Breast epithelium (tissue), 4 donors: ENCODE data around the gene JAGN1. TPM values are rescaled to one million over a fixed set of nuclear protein-coding genes. Genes with fewer than 3 reads are reported as not detected.

Experiments
- DNase-seq, 2 donors: peaks; one replicate each; pipeline ENCODE4 v3.0.0-alpha.2; 2019; ENCODE audit warnings: low spot score in 2 of 2
- H3K27ac ChIP-seq, 2 donors: fragments of 200-600 bp; sonication (generic) in 1 of 2; one replicate each; pipeline ENCODE4 v1.5.1; 2016 to 2019; ENCODE audit warnings: mild to moderate bottlenecking in 1 of 2
- H3K27me3 ChIP-seq, 2 donors: fragments of 200-600 bp; sonication (generic) in 1 of 2; one replicate each; pipeline versions ENCODE4 v1.5.1 to v1.6.0; 2017 to 2019; ENCODE audit warnings: control low read depth in 1 of 2, mild to moderate bottlenecking in 1 of 2
- H3K36me3 ChIP-seq: fragments of 200-600 bp; one replicate; pipeline ENCODE4 v1.5.1; 2019
- H3K4me1 ChIP-seq, 2 donors: fragments of 200-600 bp; sonication (generic); one replicate each; pipeline ENCODE4 v1.5.1; 2016 to 2019; ENCODE audit warnings: control low read depth in 1 of 2
- H3K4me3 ChIP-seq, 3 donors: fragments of 200-600 bp; sonication (generic); 1 replicate in 2 of 3; 2 replicates in 1 of 3; pipeline ENCODE4 v1.5.1; 2016 to 2019; ENCODE audit warnings: mild to moderate bottlenecking in 3 of 3, moderate library complexity in 2 of 3
- H3K9me3 ChIP-seq, 2 donors: fragments of 200-600 bp; sonication (generic) in 1 of 2; one replicate each; pipeline ENCODE4 v1.5.1; 2016 to 2019; ENCODE audit warnings: control low read depth in 1 of 2
- POLR2A ChIP-seq: fragments of 450-650 bp; IDR thresholded peaks from one replicate; pipeline ENCODE4 v1.6.1; 2016; ENCODE audit warnings: antibody characterized with exemption, mild to moderate bottlenecking, moderate library complexity
- POLR2AphosphoS5 ChIP-seq, 3 donors: sonication (generic); formaldehyde crosslinking; IDR thresholded peaks; one replicate each; pipeline ENCODE4 v1.6.1; 2017; ENCODE audit warnings: antibody characterized with exemption in 3 of 3
- intact Hi-C: fragments of 100-400 bp; cut with DNase I; formaldehyde crosslinking; loops from one replicate; pipeline ENCODE4 v1.15.1; 2023; ENCODE audit warnings: low total_unique reads
- total RNA-seq, 3 donors: library from RNA; depleted of rRNA; stranded (reverse); fragments of >200 nt; gene quantifications; one replicate each; pipeline ENCODE4 v1.1.0, GENCODE V29; 2016
- TF ChIP-seq, protein P1 (sequence below), 3 donors: fragments of 450-650 bp; IDR thresholded peaks; one replicate each; pipeline ENCODE4 v1.5.1; 2016 to 2017; ENCODE audit warnings: antibody characterized with exemption in 3 of 3, mild to moderate bottlenecking in 3 of 3, moderate library complexity in 3 of 3

Gene JAGN1
- total RNA-seq, 3 donors from 2014 or later: 34.1 to 73.1 (median 56.5) TPM

DNA sequence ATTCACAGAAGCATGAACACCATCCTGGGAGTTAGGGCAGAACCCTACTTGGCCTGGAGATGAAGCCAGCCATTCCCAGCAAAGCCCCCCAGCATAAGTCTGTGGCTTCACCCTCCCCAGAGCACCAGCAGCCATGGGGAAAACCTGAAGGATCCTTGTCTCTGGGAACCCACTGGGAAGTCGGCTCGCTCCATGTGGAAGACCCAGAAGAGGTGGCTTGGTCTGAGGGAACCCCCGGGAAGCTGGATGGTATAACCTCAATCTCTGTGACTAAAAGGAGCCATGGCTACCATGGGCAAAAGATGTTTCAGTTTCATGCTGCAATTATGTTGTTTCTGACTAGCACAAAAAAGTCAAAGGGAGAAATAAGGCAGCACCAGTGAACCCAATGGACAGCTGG, 34.8 kb upstream of the JAGN1 start:
- TF ChIP-seq POLR2AphosphoS5 (IDR thresholded peaks at IDR 0.05): no peak
- no peak for TF ChIP-seq POLR2A
- TF ChIP-seq, protein P1, sequence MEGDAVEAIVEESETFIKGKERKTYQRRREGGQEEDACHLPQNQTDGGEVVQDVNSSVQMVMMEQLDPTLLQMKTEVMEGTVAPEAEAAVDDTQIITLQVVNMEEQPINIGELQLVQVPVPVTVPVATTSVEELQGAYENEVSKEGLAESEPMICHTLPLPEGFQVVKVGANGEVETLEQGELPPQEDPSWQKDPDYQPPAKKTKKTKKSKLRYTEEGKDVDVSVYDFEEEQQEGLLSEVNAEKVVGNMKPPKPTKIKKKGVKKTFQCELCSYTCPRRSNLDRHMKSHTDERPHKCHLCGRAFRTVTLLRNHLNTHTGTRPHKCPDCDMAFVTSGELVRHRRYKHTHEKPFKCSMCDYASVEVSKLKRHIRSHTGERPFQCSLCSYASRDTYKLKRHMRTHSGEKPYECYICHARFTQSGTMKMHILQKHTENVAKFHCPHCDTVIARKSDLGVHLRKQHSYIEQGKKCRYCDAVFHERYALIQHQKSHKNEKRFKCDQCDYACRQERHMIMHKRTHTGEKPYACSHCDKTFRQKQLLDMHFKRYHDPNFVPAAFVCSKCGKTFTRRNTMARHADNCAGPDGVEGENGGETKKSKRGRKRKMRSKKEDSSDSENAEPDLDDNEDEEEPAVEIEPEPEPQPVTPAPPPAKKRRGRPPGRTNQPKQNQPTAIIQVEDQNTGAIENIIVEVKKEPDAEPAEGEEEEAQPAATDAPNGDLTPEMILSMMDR (IDR thresholded peaks at IDR 0.05): no peak
- Histone ChIP-seq H3K4me1 (peaks cover 0 to 4% of the 10 kb centered on the region in 2 donors), H3K27ac (no peak overlapping the region), H3K9me3 (no peaks in the 10 kb centered on the region), H3K4me3 (no peak overlapping the region), H3K36me3 (no peaks in the 10 kb centered on the region), H3K27me3 (no peaks in the 10 kb centered on the region)
- intact Hi-C loops: no loop called here
- DNase-seq: no peak

DNA sequence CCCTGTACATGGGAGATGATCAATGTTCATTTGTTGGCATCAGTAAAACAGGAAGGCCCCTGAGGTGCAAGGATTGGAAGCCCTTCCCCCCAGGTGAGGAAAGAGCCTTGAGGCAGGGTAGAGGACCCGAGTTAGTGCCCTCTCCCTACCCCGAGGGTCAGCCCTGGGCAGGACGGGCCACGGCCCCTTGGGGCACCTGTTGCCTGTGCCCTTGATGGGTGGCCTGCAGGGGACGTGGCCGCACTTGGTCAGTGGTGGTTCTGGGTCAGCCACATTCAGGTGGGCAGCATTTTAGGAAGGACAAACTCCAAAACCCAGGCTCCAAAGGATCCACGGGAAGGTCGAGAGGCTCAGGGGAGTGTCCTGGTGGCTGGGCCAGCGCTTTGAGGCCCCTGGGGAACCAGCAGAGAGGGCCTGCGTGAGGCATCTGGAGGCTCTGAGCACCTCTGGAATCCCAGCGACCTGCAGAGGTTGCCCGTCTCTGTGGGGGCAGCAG, 30.8 kb upstream of the JAGN1 start:
- no peak for TF ChIP-seq POLR2A
- TF ChIP-seq POLR2AphosphoS5 (IDR thresholded peaks at IDR 0.05): no peak
- TF ChIP-seq, protein P1 (IDR thresholded peaks at IDR 0.05): no peak
- no peak for DNase-seq
- intact Hi-C loops: no loop called here
- Histone ChIP-seq H3K4me1 (peaks cover 0 to 6% of the 10 kb centered on the region in 2 donors), H3K4me3 (no peak overlapping the region), H3K9me3 (no peaks in the 10 kb centered on the region), H3K27ac (no peak overlapping the region), H3K36me3 (no peaks in the 10 kb centered on the region), H3K27me3 (no peaks in the 10 kb centered on the region)

GRCh38 chr3:9861201-9861600, 29.2 kb upstream of the JAGN1 start:
- Histone ChIP-seq H3K36me3 (no peaks in the 10 kb centered on the region), H3K4me1 (peaks cover 5 to 13% of the 10 kb centered on the region in 2 donors), H3K27me3 (no peaks in the 10 kb centered on the region), H3K4me3 (no peak overlapping the region), H3K27ac (no peak overlapping the region), H3K9me3 (no peaks in the 10 kb centered on the region)
- intact Hi-C loops: no loop called here
- DNase-seq: no peak
- TF ChIP-seq, protein P1 (IDR thresholded peaks at IDR 0.05): no peak
- TF ChIP-seq POLR2AphosphoS5 (IDR thresholded peaks at IDR 0.05) (no peak), POLR2A (no peak)

GRCh38 chr3:9861626-9862130, 28.7 kb upstream of the JAGN1 start:
- Histone ChIP-seq H3K4me3 (no peak overlapping the region), H3K27ac (peak overlapping the region in 1 of 2 donors; percentile 93), H3K27me3 (no peaks in the 10 kb centered on the region), H3K4me1 (peaks cover 5 to 13% of the 10 kb centered on the region in 2 donors), H3K9me3 (no peaks in the 10 kb centered on the region), H3K36me3 (no peaks in the 10 kb centered on the region)
- no peak for TF ChIP-seq POLR2A
- no peak for TF ChIP-seq POLR2AphosphoS5 (IDR thresholded peaks at IDR 0.05)
- TF ChIP-seq, protein P1 (IDR thresholded peaks at IDR 0.05): no peak
- DNase-seq: no peak
- intact Hi-C loops: no loop called here

- H3K27me3 ChIP-seq: no peaks in the 10 kb centered on the region
- peak overlapping the region; percentile 93 to 97 for H3K27ac ChIP-seq
- TF ChIP-seq POLR2A: no peak
- TF ChIP-seq POLR2AphosphoS5 (IDR thresholded peaks at IDR 0.05): no peak
- TF ChIP-seq, protein P1 (IDR thresholded peaks at IDR 0.05): no peak
- intact Hi-C loops: no loop called here
- H3K4me3 ChIP-seq: peak overlapping the region; percentile 35 to 60 (median 35)
- H3K4me1 ChIP-seq: peaks cover 5 to 13% of the 10 kb centered on the region in 2 donors
- H3K9me3 ChIP-seq: no peaks in the 10 kb centered on the region
- DNase-seq: no peak
- no peaks in the 10 kb centered on the region for H3K36me3 ChIP-seq
Observed at GRCh38 chr3:9862391-9863057, 27.9 kb upstream of the JAGN1 start.
